MCF 10A (cell line): ENCODE data around the gene STT3B. TPM values are rescaled to one million over a fixed set of nuclear protein-coding genes. Genes with fewer than 3 reads are reported as not detected.

ENCODE experiments used
- BruUV-seq: library from RNA; stranded (reverse); fragments of 400-500 nt; replicated peaks from 2 replicates; lab custom pipeline; 2021; lab: Mats Ljungman, UMichigan
- CTCF ChIA-PET: fragments of 300-600 bp; sonication (Branson Sonifier 250); formaldehyde crosslinking; extraction: SDS; loops from one replicate; lab custom pipeline; 2021; ENCODE audit warnings: antibody characterized with exemption, inconsistent platforms; lab: Yijun Ruan, JAX
- POLR2A ChIA-PET: fragments of 300-600, 350-650 bp; sonication (Branson Sonifier 250); formaldehyde crosslinking; extraction: SDS; loops from one replicate; lab custom pipeline; 2020; ENCODE audit warnings: antibody characterized with exemption, inconsistent platforms; lab: Yijun Ruan, JAX
- DNase-seq: peaks from one replicate; pipeline ENCODE4 v3.0.0-alpha.2; 2018; ENCODE audit not compliant: unreplicated experiment
- H3K27ac Mint-ChIP-seq: one replicate; pipeline ENCODE4 v1.8.0; 2022; ENCODE audit warnings: mild to moderate bottlenecking, low read depth, mixed read lengths; ENCODE audit not compliant: unreplicated experiment
- H3K27me3 Mint-ChIP-seq: one replicate; pipeline ENCODE4 v1.8.0; 2022; ENCODE audit warnings: mixed read lengths; ENCODE audit not compliant: insufficient read depth, unreplicated experiment
- H3K36me3 Mint-ChIP-seq: one replicate; pipeline ENCODE4 v1.8.0; 2022; ENCODE audit warnings: mild to moderate bottlenecking, moderate library complexity, mixed read lengths; ENCODE audit not compliant: insufficient read depth, unreplicated experiment
- H3K4me1 Mint-ChIP-seq: one replicate; pipeline ENCODE4 v1.8.0; 2022; ENCODE audit warnings: mixed read lengths; ENCODE audit not compliant: insufficient read depth, unreplicated experiment
- H3K4me3 Mint-ChIP-seq: one replicate; pipeline ENCODE4 v1.8.0; 2022; ENCODE audit warnings: mild to moderate bottlenecking, moderate library complexity, mixed read lengths; ENCODE audit not compliant: unreplicated experiment
- H3K9me3 Mint-ChIP-seq: one replicate; pipeline ENCODE4 v1.8.0; 2022; ENCODE audit warnings: mixed read lengths; ENCODE audit not compliant: unreplicated experiment
- CTCF ChIP-seq: fragments of 200-600 bp; IDR thresholded peaks from one replicate; pipeline ENCODE4 v1.8.0; 2022; ENCODE audit warnings: antibody characterized with exemption, mild to moderate bottlenecking; ENCODE audit not compliant: unreplicated experiment
- intact Hi-C: fragments of 100-400 bp; cut with micrococcal nuclease; formaldehyde crosslinking; loops from 2 replicates; pipeline ENCODE4 v1.14.1; 2022
- total RNA-seq: library from RNA; stranded (reverse); gene quantifications from 2 replicates; pipeline ENCODE4 v1.2.3, GENCODE V29; 2022

The STT3B gene
- total RNA-seq, 1 experiment from 2014 or later = 118 TPM

- intact Hi-C loops = no loop called here
- TF ChIP-seq CTCF = no peak
- ChIA-PET CTCF (interaction anchor here (1.5 kb wide), 1 partner anchor 11 kb away, joined by 4 read pairs; no protein-coding TSS in a partner anchor), POLR2A (no interaction called here)
- Mint-ChIP-seq H3K27me3 (no peaks in the 10 kb centered on the region), H3K9me3 (peaks cover 8% of the 10 kb centered on the region), H3K36me3 (peaks cover 10% of the 10 kb centered on the region), H3K27ac (no peak overlapping the region), H3K4me1 (peaks cover 39% of the 10 kb centered on the region), H3K4me3 (no peak overlapping the region)
- no TSS peak for BruUV-seq
- DNase-seq = no peak
These were observed 29.8 kb downstream of the STT3B start for GRCh38 chr3:31562525-31562924.

GRCh38 chr3:31565288-31565687, 32.6 kb downstream of the STT3B start:
- Mint-ChIP-seq H3K27me3 (no peaks in the 10 kb centered on the region), H3K27ac (no peak overlapping the region), H3K36me3 (peaks cover 4% of the 10 kb centered on the region), H3K4me1 (peaks cover 38% of the 10 kb centered on the region), H3K9me3 (no peaks in the 10 kb centered on the region), H3K4me3 (no peak overlapping the region)
- BruUV-seq = no TSS peak
- intact Hi-C loops = no loop called here
- POLR2A ChIA-PET = interaction anchor here (0.6 kb wide), 1 partner anchor 519 kb away, joined by 4 read pairs; no protein-coding TSS in a partner anchor
- no peak for DNase-seq
- CTCF ChIA-PET = interaction anchor here (1.0 to 1.6 kb wide), 3 partner anchors 13 to 824 kb away, joined by 3 to 8 read pairs (median 3); no protein-coding TSS in a partner anchor
- TF ChIP-seq CTCF = no peak

GRCh38 chr3:31567036-31567435, 34.3 kb downstream of the STT3B start:
- Mint-ChIP-seq H3K36me3 (peaks cover under 1% of the 10 kb centered on the region), H3K27me3 (no peaks in the 10 kb centered on the region), H3K4me3 (no peak overlapping the region), H3K4me1 (peaks cover 46% of the 10 kb centered on the region), H3K9me3 (no peaks in the 10 kb centered on the region), H3K27ac (no peak overlapping the region)
- intact Hi-C loops = no loop called here
- BruUV-seq = no TSS peak
- ChIA-PET POLR2A (interaction anchor here (1.4 kb wide), 1 partner anchor 27 kb away, joined by 3 read pairs; no protein-coding TSS in a partner anchor), CTCF (interaction anchor here (0.6 to 1.6 kb wide), 3 partner anchors 16 to 135 kb away, joined by 3 to 8 read pairs (median 3); no protein-coding TSS in a partner anchor)
- no peak for DNase-seq
- no peak for TF ChIP-seq CTCF

GRCh38 chr3:31568649-31569048, 35.9 kb downstream of the STT3B start:
- H3K27ac Mint-ChIP-seq = no peak overlapping the region
- ChIA-PET CTCF (interaction anchor here (0.6 kb wide), 1 partner anchor 315 kb away, joined by 3 read pairs; no protein-coding TSS in a partner anchor), POLR2A (no interaction called here)
- no peaks in the 10 kb centered on the region for H3K9me3 Mint-ChIP-seq
- intact Hi-C loops = no loop called here
- DNase-seq = no peak
- TF ChIP-seq CTCF = no peak
- H3K36me3 Mint-ChIP-seq = no peaks in the 10 kb centered on the region
- peaks cover 38% of the 10 kb centered on the region for H3K4me1 Mint-ChIP-seq
- H3K4me3 Mint-ChIP-seq = no peak overlapping the region
- H3K27me3 Mint-ChIP-seq = no peaks in the 10 kb centered on the region
- no TSS peak for BruUV-seq
